H1 (cell line): ENCODE data around the gene KIDINS220. TPM values are rescaled to one million over a fixed set of nuclear protein-coding genes. Genes with fewer than 3 reads are reported as not detected.
A peak's percentile ranks its signal among the peaks of the same experiment; 100 is the strongest.

Experiments used
- CTCF ChIA-PET: fragments of 300-600 bp; sonication (Branson Sonifier 250); formaldehyde crosslinking; loops from one replicate; lab custom pipeline; 2021; ENCODE audit not compliant: partially characterized antibody; lab: Charles Lee
- POLR2A ChIA-PET: fragments of 300-600 bp; sonication (Branson Sonifier 250); formaldehyde crosslinking; loops from one replicate; lab custom pipeline; 2021; ENCODE audit warnings: inconsistent platforms; ENCODE audit not compliant: partially characterized antibody; lab: Charles Lee
- DNase-seq, 2 experiments: peaks; one replicate each; pipeline versions ENCODE4 v3.0.0 to v3.0.0-alpha.2; 2010 to 2022; ENCODE audit warnings: low spot score in 2 of 2, low read depth in 1 of 2, mixed read lengths in 1 of 2
- FAIRE-seq: peaks from 2 replicates; lab custom pipeline; 2011; peaks lifted over from hg19 to GRCh38; lab: Jason Lieb, UNC
- H2AFZ ChIP-seq: 2 replicates; pipeline ENCODE4 v1.8.1; 2012; ENCODE audit warnings: low read length, inconsistent platforms
- H2AK5ac ChIP-seq: 2 replicates; pipeline ENCODE4 v1.6.1; 2013; ENCODE audit warnings: low read depth, low read length
- H2BK120ac ChIP-seq: replicated peaks from 2 replicates; pipeline ENCODE3; 2013; ENCODE audit warnings: low read depth, low read length, inconsistent platforms
- H2BK12ac ChIP-seq: 2 replicates; pipeline ENCODE4 v1.6.1; 2013; ENCODE audit warnings: low read depth, low read length
- H2BK15ac ChIP-seq: 2 replicates; pipeline ENCODE4 v1.6.1; 2013; ENCODE audit warnings: low read length
- H2BK20ac ChIP-seq: 2 replicates; pipeline ENCODE4 v1.6.1; 2013; ENCODE audit warnings: low read length
- H2BK5ac ChIP-seq: 2 replicates; pipeline ENCODE4 v1.6.1; 2013; ENCODE audit warnings: low read depth, low read length
- H3K14ac ChIP-seq: 2 replicates; pipeline ENCODE4 v1.6.1; 2013; ENCODE audit warnings: inconsistent platforms; ENCODE audit not compliant: insufficient read length
- H3K18ac ChIP-seq: 2 replicates; pipeline ENCODE4 v1.6.1; 2013; ENCODE audit warnings: low read length; ENCODE audit errors: extremely low read depth
- H3K23ac ChIP-seq: 2 replicates; pipeline ENCODE4 v1.6.1; 2013; ENCODE audit warnings: inconsistent platforms; ENCODE audit not compliant: insufficient read length
- H3K23me2 ChIP-seq: 2 replicates; pipeline ENCODE4 v1.6.1; 2013; ENCODE audit warnings: low read depth, low read length
- H3K27ac ChIP-seq: 2 replicates; pipeline ENCODE4 v1.6.1; 2011; ENCODE audit warnings: low read depth, low read length, inconsistent platforms
- H3K27me3 ChIP-seq, 4 experiments: replicated peaks in 1 of 4; 1 replicate in 1 of 4; 2 replicates in 3 of 4; pipeline versions ENCODE4 v1.6.1 to v1.8.1; 2011 to 2013; ENCODE audit warnings: low read length in 3 of 4, mild to moderate bottlenecking in 3 of 4, inconsistent platforms in 2 of 4, mixed read lengths in 2 of 4, moderate library complexity in 1 of 4; ENCODE audit not compliant: control insufficient read depth in 3 of 4, insufficient read depth in 3 of 4; ENCODE audit errors: extremely low read depth in 1 of 4
- H3K36me3 ChIP-seq, 4 experiments: 2 replicates each; pipeline versions ENCODE4 v1.6.1 to v1.8.1; 2011 to 2013; ENCODE audit warnings: mild to moderate bottlenecking in 4 of 4, low read length in 3 of 4, moderate library complexity in 2 of 4, control low read depth in 1 of 4, inconsistent platforms in 1 of 4; ENCODE audit not compliant: insufficient read depth in 4 of 4, control insufficient read depth in 2 of 4
- H3K4ac ChIP-seq: replicated peaks from 2 replicates; pipeline ENCODE3; 2013; ENCODE audit warnings: low read length, low read depth, mixed read lengths, inconsistent platforms; ENCODE audit not compliant: insufficient read length
- H3K4me1 ChIP-seq, 4 experiments: replicated peaks in 1 of 4; 1 replicate in 1 of 4; 2 replicates in 3 of 4; pipeline versions ENCODE4 v1.6.1 to v1.8.1; 2011 to 2013; ENCODE audit warnings: low read length in 3 of 4, inconsistent platforms in 2 of 4, mixed read lengths in 1 of 4; ENCODE audit not compliant: insufficient read depth in 4 of 4, control insufficient read depth in 3 of 4
- H3K4me2 ChIP-seq, 2 experiments: 2 replicates each; pipeline versions ENCODE4 v1.6.1 to v1.8.1; 2011 to 2013; ENCODE audit warnings: low read depth in 2 of 2, low read length in 2 of 2, control low read depth in 1 of 2, inconsistent platforms in 1 of 2, mild to moderate bottlenecking in 1 of 2; ENCODE audit not compliant: insufficient read depth in 1 of 2
- H3K4me3 ChIP-seq, 4 experiments: fragments of 200-600, 300-600 bp in 1 of 4; sonication (generic), shearing (Covaris generic), sonication (Bioruptor Twin) in 1 of 4; 2 replicates each; pipeline versions ENCODE4 v1.5.1 to v1.8.1; 2011 to 2016; ENCODE audit warnings: low read length in 4 of 4, low read depth in 3 of 4, control low read depth in 2 of 4, inconsistent platforms in 2 of 4, mild to moderate bottlenecking in 2 of 4, mixed read lengths in 1 of 4, moderate library complexity in 1 of 4; ENCODE audit not compliant: insufficient read depth in 2 of 4; ENCODE audit errors: extremely low read depth in 1 of 4
- H3K56ac ChIP-seq: replicated peaks from 2 replicates; pipeline ENCODE3; 2013; ENCODE audit warnings: low read depth, mild to moderate bottlenecking, mixed read lengths, low read length, inconsistent platforms; ENCODE audit not compliant: insufficient read length
- H3K79me1 ChIP-seq: 2 replicates; pipeline ENCODE4 v1.6.1; 2013; ENCODE audit warnings: low read depth, low read length, control low read depth
- H3K79me2 ChIP-seq, 2 experiments: 2 replicates each; pipeline versions ENCODE4 v1.6.1 to v1.8.1; 2012 to 2013; ENCODE audit warnings: low read length in 2 of 2, mild to moderate bottlenecking in 2 of 2, inconsistent platforms in 1 of 2; ENCODE audit not compliant: insufficient read depth in 2 of 2, control insufficient read depth in 1 of 2
- H3K9ac ChIP-seq, 4 experiments: replicated peaks in 1 of 4; 1 replicate in 1 of 4; 2 replicates in 3 of 4; pipeline versions ENCODE4 v1.6.1 to v1.8.1; 2011 to 2013; ENCODE audit warnings: low read depth in 3 of 4, low read length in 3 of 4, control low read depth in 2 of 4, mild to moderate bottlenecking in 2 of 4, moderate library complexity in 2 of 4, inconsistent platforms in 1 of 4; ENCODE audit errors: extremely low read depth in 1 of 4
- H3K9me3 ChIP-seq, 2 experiments: 2 replicates each; pipeline versions ENCODE4 v1.6.1 to v1.8.1; 2012 to 2013; ENCODE audit warnings: mild to moderate bottlenecking in 2 of 2, moderate library complexity in 2 of 2, control low read depth in 1 of 2, inconsistent platforms in 1 of 2, low read depth in 1 of 2, low read length in 1 of 2, mixed read lengths in 1 of 2; ENCODE audit not compliant: insufficient read depth in 2 of 2
- H4K20me1 ChIP-seq, 2 experiments: replicated peaks in 1 of 2; 2 replicates each; pipeline versions ENCODE3 to v1.8.1; 2011 to 2013; ENCODE audit warnings: inconsistent platforms in 2 of 2, low read length in 2 of 2, mild to moderate bottlenecking in 1 of 2; ENCODE audit not compliant: insufficient read depth in 2 of 2, control insufficient read depth in 1 of 2
- H4K5ac ChIP-seq: 2 replicates; pipeline ENCODE4 v1.6.1; 2013; ENCODE audit warnings: low read length, low read depth, mixed read lengths, inconsistent platforms; ENCODE audit not compliant: insufficient read length
- H4K8ac ChIP-seq: 2 replicates; pipeline ENCODE4 v1.8.0; 2013; ENCODE audit warnings: mild to moderate bottlenecking, moderate library complexity, low read length, inconsistent platforms; ENCODE audit not compliant: insufficient read depth; ENCODE audit errors: extremely low read depth
- H4K91ac ChIP-seq: replicated peaks from 2 replicates; pipeline ENCODE3; 2013; ENCODE audit warnings: low read length, mixed read lengths, inconsistent platforms; ENCODE audit not compliant: insufficient read length
- CEBPB ChIP-seq: IDR thresholded peaks from 2 replicates; pipeline ENCODE4 v1.6.1; 2012; ENCODE audit warnings: low read depth, low read length
- EGR1 ChIP-seq: IDR thresholded peaks from 2 replicates; pipeline ENCODE4 v1.6.1; 2011; ENCODE audit warnings: low read depth, low read length, borderline replicate concordance
- FOSL1 ChIP-seq: IDR thresholded peaks from 2 replicates; pipeline ENCODE4 v1.6.1; 2011; ENCODE audit warnings: mild to moderate bottlenecking, low read depth, low read length, moderate library complexity; ENCODE audit not compliant: insufficient read depth
- PHF8 ChIP-seq: fragments of 200-600 bp; sonication (generic); conservative IDR thresholded peaks from 2 replicates; pipeline ENCODE4 v1.7.1; 2012; ENCODE audit warnings: low read depth, mild to moderate bottlenecking, inconsistent platforms, low read length, moderate library complexity
- POLR2A ChIP-seq, 2 experiments: IDR thresholded peaks; 1 replicate in 1 of 2; 2 replicates in 1 of 2; pipeline ENCODE4 v1.6.1; 2011; ENCODE audit warnings: low read depth in 2 of 2, low read length in 2 of 2, mild to moderate bottlenecking in 2 of 2; ENCODE audit errors: control extremely low read depth in 1 of 2
- SP1 ChIP-seq: IDR thresholded peaks from 2 replicates; pipeline ENCODE4 v1.6.1; 2011; ENCODE audit warnings: low read depth, low read length
- SP2 ChIP-seq: IDR thresholded peaks from 2 replicates; pipeline ENCODE4 v1.6.1; 2012; ENCODE audit warnings: mild to moderate bottlenecking, low read length, inconsistent platforms
- TAF1 ChIP-seq: IDR thresholded peaks from 2 replicates; pipeline ENCODE4 v1.6.1; 2011; ENCODE audit warnings: mild to moderate bottlenecking, low read depth, low read length
- TBP ChIP-seq: IDR thresholded peaks from 2 replicates; pipeline ENCODE4 v1.6.1; 2011; ENCODE audit warnings: low read depth, low read length, improper control_type of control experiment
- TCF12 ChIP-seq: IDR thresholded peaks from 2 replicates; pipeline ENCODE4 v1.6.1; 2011; ENCODE audit warnings: low read depth, mild to moderate bottlenecking, low read length
- WGBS, 2 experiments: shearing (Covaris generic) in 1 of 2; methylation state at CpG; one replicate each; pipeline versions ENCODE4 v1.1.6 to v1.1.7; 2013 to 2015; ENCODE audit warnings: low lambda C conversion rate in 2 of 2, mixed read lengths in 2 of 2, inconsistent platforms in 1 of 2, low coverage in 1 of 2, missing lambda C conversion rate in 1 of 2; ENCODE audit not compliant: insufficient replicate concordance in 2 of 2, insufficient coverage in 1 of 2, insufficient read length in 1 of 2; ENCODE audit errors: extremely low coverage in 1 of 2, missing lambda C conversion rate in 1 of 2; 5-methylcytosine and 5-hydroxymethylcytosine counted together
- polyA plus RNA-seq, 7 experiments: library from polyadenylated mRNA; depleted of rRNA in 3 of 7; stranded (reverse) in 5 of 7; unstranded in 2 of 7; fragments of >200 nt in 5 of 7; fragments of 200-250 nt in 2 of 7; gene quantifications; 1 replicate in 5 of 7; 2 replicates in 1 of 7; 4 replicates in 1 of 7; pipeline versions ENCODE4 v1.2.1 to v1.2.3, GENCODE V29; 2011 to 2013; ENCODE audit warnings: missing spikeins in 2 of 7, mixed read lengths in 2 of 7
- total RNA-seq: library from RNA; stranded (reverse); fragmentation: NEBNext Ultra II Directional; extraction: Animal tissue kit (Norgen Biotek cat#: 25700); gene quantifications from 2 replicates; pipeline ENCODE4 v1.2.1, GENCODE V29; 2021
- TF ChIP-seq, protein P1 (sequence below): IDR thresholded peaks from 2 replicates; pipeline ENCODE4 v1.6.1; 2012; ENCODE audit warnings: inconsistent platforms

Gene KIDINS220
- total and polyA plus RNA-seq, 2 of the 8 experiments (the other 6 are each of a cell fraction or from before 2014, with no cell fraction given), result 21.2 to 27.1 TPM

DNA sequence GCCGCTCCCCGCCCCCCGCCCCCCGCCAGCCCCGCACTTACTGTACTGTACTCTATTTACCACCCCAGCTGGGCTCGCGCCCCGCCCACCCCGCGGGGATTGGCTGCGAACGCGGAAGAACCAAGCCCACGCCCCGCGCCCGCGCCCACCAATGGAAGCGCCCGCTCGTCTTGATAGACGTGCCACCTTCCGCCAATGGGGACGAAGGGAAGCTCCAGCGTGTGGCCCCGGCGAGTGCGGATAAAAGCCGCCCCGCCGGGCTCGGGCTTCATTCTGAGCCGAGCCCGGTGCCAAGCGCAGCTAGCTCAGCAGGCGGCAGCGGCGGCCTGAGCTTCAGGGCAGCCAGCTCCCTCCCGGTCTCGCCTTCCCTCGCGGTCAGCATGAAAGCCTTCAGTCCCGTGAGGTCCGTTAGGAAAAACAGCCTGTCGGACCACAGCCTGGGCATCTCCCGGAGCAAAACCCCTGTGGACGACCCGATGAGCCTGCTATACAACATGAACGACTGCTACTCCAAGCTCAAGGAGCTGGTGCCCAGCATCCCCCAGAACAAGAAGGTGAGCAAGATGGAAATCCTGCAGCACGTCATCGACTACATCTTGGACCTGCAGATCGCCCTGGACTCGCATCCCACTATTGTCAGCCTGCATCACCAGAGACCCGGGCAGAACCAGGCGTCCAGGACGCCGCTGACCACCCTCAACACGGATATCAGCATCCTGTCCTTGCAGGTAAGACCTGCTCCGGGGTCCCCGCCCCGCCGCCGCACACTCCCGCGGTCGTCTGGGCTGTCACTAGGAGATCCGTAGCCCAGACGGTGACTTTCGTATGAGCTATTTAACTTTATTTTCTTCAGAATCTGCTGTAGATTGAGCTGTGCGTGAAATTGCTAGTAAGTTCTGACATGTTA is 155.4 kb downstream of the KIDINS220 start, which contains the start of gene ID2:
Gene ID2 (plus strand): TSS at position 271 of the 907 bp plus-strand sequence. CDS start 110 bp downstream, at position 381.
- Histone ChIP-seq H4K8ac (no peak within 1 kb of the TSS), H2BK5ac (peak within 1 kb of the TSS; percentile 78), H3K79me2 (peaks cover 3 to 17% of the 10 kb centered on the region in 2 experiments; a peak in 3 of 4 replicates), H2BK12ac (peak within 1 kb of the TSS; percentile 91; the same call in 1 of the 2 replicates), H2AK5ac (no peak within 1 kb of the TSS; the same call in 1 of the 2 replicates), H3K4me3 (peak within 1 kb of the TSS; percentile 79 to 93 (median 89)), H2BK120ac (peak within 1 kb of the TSS; percentile 52), H4K5ac (peak within 1 kb of the TSS; percentile 83), H2AFZ (no peak within 1 kb of the TSS), H3K79me1 (no peaks in the 10 kb centered on the region), H3K4me1 (peaks cover 6 to 29% (median 13%) of the 10 kb centered on the region in 4 experiments), H3K9ac (peak within 1 kb of the TSS; percentile 56 to 78 (median 65)), H3K14ac (no peak within 1 kb of the TSS), H4K20me1 (peaks cover 10 to 11% of the 10 kb centered on the region in 2 experiments), H4K91ac (peak within 1 kb of the TSS; percentile 54), H3K23me2 (peaks cover 37% of the 10 kb centered on the region), H3K27me3 (peaks cover 0 to 36% (median 23%) of the 10 kb centered on the region in 4 experiments; a peak in 6 of 7 replicates), H3K4me2 (peak within 1 kb of the TSS; percentile 90 to 97), H3K36me3 (peaks cover 0 to 7% (median 0%) of the 10 kb centered on the region in 4 experiments; a peak in 2 of 8 replicates), H2BK15ac (no peak within 1 kb of the TSS), H3K27ac (peak within 1 kb of the TSS; percentile 58; the same call in 1 of the 2 replicates), H3K56ac (peak within 1 kb of the TSS; percentile 43), H2BK20ac (no peak within 1 kb of the TSS), H3K23ac (no peak within 1 kb of the TSS), H3K4ac (no peak within 1 kb of the TSS), H3K18ac (peak within 1 kb of the TSS; percentile 86), H3K9me3 (no peaks in the 10 kb centered on the region)
- FAIRE-seq, result no peak
- ChIA-PET POLR2A (interaction anchor here (0.6 to 4.1 kb wide), 29 partner anchors 9 to 1246 kb away, joined by 3 to 23 read pairs (median 4); no protein-coding TSS in a partner anchor), CTCF (interaction anchor here (0.8 to 1.7 kb wide), 3 partner anchors 77 to 161 kb away, joined by 3 to 4 read pairs (median 3); no protein-coding TSS in a partner anchor)
- DNase-seq, result peak; percentile 94 to 98
- 3% methylated on average over 35 of the region's 70 CpGs; no CpG with 5 or more reads in 1 of the 2 experiments for WGBS, 2 experiments
- peak; percentile 94 for TF ChIP-seq SP1
- peak; percentile 98 for TF ChIP-seq TBP
- TF ChIP-seq EGR1, result no peak
- peak; percentile 61 for TF ChIP-seq SP2
- TF ChIP-seq TAF1, result peak; percentile 100
- TF ChIP-seq, protein P1, sequence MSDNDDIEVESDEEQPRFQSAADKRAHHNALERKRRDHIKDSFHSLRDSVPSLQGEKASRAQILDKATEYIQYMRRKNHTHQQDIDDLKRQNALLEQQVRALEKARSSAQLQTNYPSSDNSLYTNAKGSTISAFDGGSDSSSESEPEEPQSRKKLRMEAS, result peak; percentile 40; the same call in 1 of the 2 replicates
- TF ChIP-seq TCF12, result 0 out of 2 replicates have a peak, but pooled peaks have one; percentile 42
- no peak for TF ChIP-seq CEBPB
- peak; percentile 99 to 100 for TF ChIP-seq POLR2A (IDR thresholded peaks at IDR 0.05; ENCODE audit: control extremely low read depth in 1 of 2, low read depth in 2 of 2, low read length in 2 of 2)
- TF ChIP-seq PHF8, result peak; percentile 73
- no peak for TF ChIP-seq FOSL1
